HEK293 (cell line): Measurements from ENCODE around the gene FAM149B1.

Experiments
- CTCF ChIA-PET: fragments of 350-600 bp; formaldehyde crosslinking; extraction: SDS; loops from one replicate; lab custom pipeline; 2021; ENCODE audit warnings: antibody characterized with exemption; lab: Yijun Ruan, JAX
- POLR2A ChIA-PET: fragments of 300-600 bp; formaldehyde crosslinking; extraction: SDS; loops from one replicate; lab custom pipeline; 2020; ENCODE audit warnings: antibody characterized with exemption, inconsistent platforms; lab: Yijun Ruan, JAX
- H3K27ac ChIP-seq: fragments of 200-500 bp; sonication (Bioruptor generic); 2 replicates; pipeline ENCODE4 v1.5.1; 2014; ENCODE audit warnings: low read depth, low read length, control low read depth, inconsistent platforms; ENCODE audit errors: extremely low read depth
- H3K36me3 ChIP-seq, 2 experiments: fragments of 200-500 bp in 1 of 2; sonication (Bioruptor generic) in 1 of 2; 1 replicate in 1 of 2; 2 replicates in 1 of 2; pipeline ENCODE4 v1.5.1; 2014 to 2017; ENCODE audit warnings: inconsistent platforms in 2 of 2, low read length in 2 of 2; ENCODE audit not compliant: control insufficient read depth in 2 of 2, insufficient read depth in 1 of 2
- H3K4me1 ChIP-seq: fragments of 200-500 bp; sonication (Bioruptor generic); 2 replicates; pipeline ENCODE4 v1.5.1; 2014; ENCODE audit warnings: mild to moderate bottlenecking, low read length, inconsistent platforms; ENCODE audit not compliant: control insufficient read depth, insufficient read depth
- H3K4me3 ChIP-seq: 2 replicates; pipeline ENCODE4 v1.5.1; 2011; ENCODE audit warnings: low read depth, mild to moderate bottlenecking, control low read depth, low read length, moderate library complexity
- H3K9me3 ChIP-seq: fragments of 200-500 bp; sonication (Bioruptor generic); 2 replicates; pipeline ENCODE4 v1.5.1; 2014; ENCODE audit warnings: low read depth, low read length, inconsistent platforms; ENCODE audit not compliant: control insufficient read depth, insufficient read depth
- FEZF1 ChIP-seq: fragments of 450-650 bp; formaldehyde crosslinking; IDR thresholded peaks from 2 replicates; pipeline ENCODE4 v1.5.1; 2016; ENCODE audit warnings: missing biosample characterization, missing genetic modification characterization
- MEIS1 ChIP-seq: sonication (generic); formaldehyde crosslinking; IDR thresholded peaks from 2 replicates; pipeline ENCODE4 v1.8.1; 2022; ENCODE audit warnings: missing genetic modification reagents, mild to moderate bottlenecking, borderline replicate concordance
- ZNF266 ChIP-seq: fragments of 450-650 bp; formaldehyde crosslinking; IDR thresholded peaks from 2 replicates; pipeline ENCODE4 v1.5.1; 2016; ENCODE audit warnings: missing biosample characterization, missing genetic modification characterization, low read depth
- ZNF341 ChIP-seq: fragments of 450-650 bp; formaldehyde crosslinking; IDR thresholded peaks from 2 replicates; pipeline ENCODE4; 2016; ENCODE audit warnings: low read depth, missing biosample characterization, missing genetic modification characterization
- ZNF37A ChIP-seq: fragments of 450-650 bp; IDR thresholded peaks from 2 replicates; pipeline ENCODE4 v1.5.1; 2018; ENCODE audit warnings: missing biosample characterization, missing genetic modification characterization
- ZNF510 ChIP-seq: fragments of 450-650 bp; formaldehyde crosslinking; IDR thresholded peaks from 2 replicates; pipeline ENCODE4 v1.5.1; 2018; ENCODE audit warnings: mild to moderate bottlenecking, missing genetic modification characterization, missing biosample characterization; ENCODE audit not compliant: insufficient replicate concordance
- ZNF558 ChIP-seq: fragments of 450-650 bp; formaldehyde crosslinking; IDR thresholded peaks from 2 replicates; pipeline ENCODE4 v1.5.1; 2016; ENCODE audit warnings: missing biosample characterization, missing genetic modification characterization
- ZNF658 ChIP-seq: fragments of 450-650 bp; formaldehyde crosslinking; IDR thresholded peaks from 2 replicates; pipeline ENCODE4; 2016; ENCODE audit warnings: missing biosample characterization, missing genetic modification characterization
- TF ChIP-seq, protein P1 (sequence below): fragments of 450-650 bp; formaldehyde crosslinking; IDR thresholded peaks from 2 replicates; pipeline ENCODE4 v1.5.1; 2016; ENCODE audit warnings: missing biosample characterization, missing genetic modification characterization, borderline replicate concordance
- TF ChIP-seq, protein P2 (sequence below): fragments of 450-650 bp; formaldehyde crosslinking; IDR thresholded peaks from 2 replicates; pipeline ENCODE4 v1.5.1; 2017; ENCODE audit warnings: missing biosample characterization, missing genetic modification characterization
- TF ChIP-seq, protein P3 (sequence below): fragments of 450-650 bp; formaldehyde crosslinking; IDR thresholded peaks from 2 replicates; pipeline ENCODE4 v1.5.1; 2016; ENCODE audit warnings: missing biosample characterization, missing genetic modification characterization

The FAM149B1 gene

DNA sequence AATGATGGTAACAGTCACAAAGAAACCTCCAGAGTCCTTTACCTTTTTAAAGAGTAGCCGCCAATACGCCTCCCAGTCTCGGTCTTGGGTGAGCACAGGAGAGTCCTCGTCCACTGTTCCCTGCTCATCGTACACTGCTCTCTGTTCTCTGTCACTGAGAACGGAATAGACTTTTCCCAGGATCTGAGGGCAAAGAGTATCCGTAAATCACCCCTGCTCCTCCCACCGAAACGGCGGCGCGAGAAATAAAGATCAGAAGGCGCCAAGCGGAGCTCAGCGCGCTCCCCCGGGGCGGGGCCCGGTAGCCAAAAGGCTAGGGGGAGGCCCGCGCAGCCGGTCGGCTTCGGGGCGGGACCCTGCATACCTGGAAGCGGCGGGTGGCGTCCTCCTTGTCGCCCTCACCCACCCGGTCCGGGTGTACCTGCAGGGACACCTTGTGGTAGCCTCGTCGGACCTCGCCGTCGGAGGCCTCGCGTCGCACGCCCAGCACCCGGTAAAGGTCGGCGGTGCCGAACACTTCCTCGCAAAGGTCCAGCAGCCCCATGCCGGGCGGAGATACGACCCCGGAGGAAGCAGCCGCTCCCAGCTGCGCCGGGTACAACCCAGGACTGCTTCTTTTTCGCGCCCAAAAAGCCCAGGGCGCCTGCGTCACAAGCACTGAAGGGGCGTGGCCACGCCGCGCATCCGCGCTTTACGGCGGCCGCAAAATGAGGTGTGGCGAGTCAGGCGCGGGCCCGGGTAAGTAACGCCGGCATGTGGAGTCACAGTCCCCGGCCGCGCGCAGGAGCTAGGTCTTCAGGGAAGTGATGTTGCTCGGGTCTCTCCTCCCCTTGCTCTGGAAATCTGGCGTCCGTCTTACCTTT lies 79.0 kb downstream of the FAM149B1 start, which contains the start of gene DNAJC9 (continued):
- TF ChIP-seq, protein P1, sequence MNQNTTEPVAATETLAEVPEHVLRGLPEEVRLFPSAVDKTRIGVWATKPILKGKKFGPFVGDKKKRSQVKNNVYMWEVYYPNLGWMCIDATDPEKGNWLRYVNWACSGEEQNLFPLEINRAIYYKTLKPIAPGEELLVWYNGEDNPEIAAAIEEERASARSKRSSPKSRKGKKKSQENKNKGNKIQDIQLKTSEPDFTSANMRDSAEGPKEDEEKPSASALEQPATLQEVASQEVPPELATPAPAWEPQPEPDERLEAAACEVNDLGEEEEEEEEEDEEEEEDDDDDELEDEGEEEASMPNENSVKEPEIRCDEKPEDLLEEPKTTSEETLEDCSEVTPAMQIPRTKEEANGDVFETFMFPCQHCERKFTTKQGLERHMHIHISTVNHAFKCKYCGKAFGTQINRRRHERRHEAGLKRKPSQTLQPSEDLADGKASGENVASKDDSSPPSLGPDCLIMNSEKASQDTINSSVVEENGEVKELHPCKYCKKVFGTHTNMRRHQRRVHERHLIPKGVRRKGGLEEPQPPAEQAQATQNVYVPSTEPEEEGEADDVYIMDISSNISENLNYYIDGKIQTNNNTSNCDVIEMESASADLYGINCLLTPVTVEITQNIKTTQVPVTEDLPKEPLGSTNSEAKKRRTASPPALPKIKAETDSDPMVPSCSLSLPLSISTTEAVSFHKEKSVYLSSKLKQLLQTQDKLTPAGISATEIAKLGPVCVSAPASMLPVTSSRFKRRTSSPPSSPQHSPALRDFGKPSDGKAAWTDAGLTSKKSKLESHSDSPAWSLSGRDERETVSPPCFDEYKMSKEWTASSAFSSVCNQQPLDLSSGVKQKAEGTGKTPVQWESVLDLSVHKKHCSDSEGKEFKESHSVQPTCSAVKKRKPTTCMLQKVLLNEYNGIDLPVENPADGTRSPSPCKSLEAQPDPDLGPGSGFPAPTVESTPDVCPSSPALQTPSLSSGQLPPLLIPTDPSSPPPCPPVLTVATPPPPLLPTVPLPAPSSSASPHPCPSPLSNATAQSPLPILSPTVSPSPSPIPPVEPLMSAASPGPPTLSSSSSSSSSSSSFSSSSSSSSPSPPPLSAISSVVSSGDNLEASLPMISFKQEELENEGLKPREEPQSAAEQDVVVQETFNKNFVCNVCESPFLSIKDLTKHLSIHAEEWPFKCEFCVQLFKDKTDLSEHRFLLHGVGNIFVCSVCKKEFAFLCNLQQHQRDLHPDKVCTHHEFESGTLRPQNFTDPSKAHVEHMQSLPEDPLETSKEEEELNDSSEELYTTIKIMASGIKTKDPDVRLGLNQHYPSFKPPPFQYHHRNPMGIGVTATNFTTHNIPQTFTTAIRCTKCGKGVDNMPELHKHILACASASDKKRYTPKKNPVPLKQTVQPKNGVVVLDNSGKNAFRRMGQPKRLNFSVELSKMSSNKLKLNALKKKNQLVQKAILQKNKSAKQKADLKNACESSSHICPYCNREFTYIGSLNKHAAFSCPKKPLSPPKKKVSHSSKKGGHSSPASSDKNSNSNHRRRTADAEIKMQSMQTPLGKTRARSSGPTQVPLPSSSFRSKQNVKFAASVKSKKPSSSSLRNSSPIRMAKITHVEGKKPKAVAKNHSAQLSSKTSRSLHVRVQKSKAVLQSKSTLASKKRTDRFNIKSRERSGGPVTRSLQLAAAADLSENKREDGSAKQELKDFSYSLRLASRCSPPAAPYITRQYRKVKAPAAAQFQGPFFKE = no peak
- TF ChIP-seq, protein P2, sequence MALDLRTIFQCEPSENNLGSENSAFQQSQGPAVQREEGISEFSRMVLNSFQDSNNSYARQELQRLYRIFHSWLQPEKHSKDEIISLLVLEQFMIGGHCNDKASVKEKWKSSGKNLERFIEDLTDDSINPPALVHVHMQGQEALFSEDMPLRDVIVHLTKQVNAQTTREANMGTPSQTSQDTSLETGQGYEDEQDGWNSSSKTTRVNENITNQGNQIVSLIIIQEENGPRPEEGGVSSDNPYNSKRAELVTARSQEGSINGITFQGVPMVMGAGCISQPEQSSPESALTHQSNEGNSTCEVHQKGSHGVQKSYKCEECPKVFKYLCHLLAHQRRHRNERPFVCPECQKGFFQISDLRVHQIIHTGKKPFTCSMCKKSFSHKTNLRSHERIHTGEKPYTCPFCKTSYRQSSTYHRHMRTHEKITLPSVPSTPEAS (tag by site-specific recombination) = no peak
- TF ChIP-seq FEZF1 (tag by site-specific recombination) = peak; percentile 47; the same call in 1 of the 2 replicates
- TF ChIP-seq MEIS1 (CRISPR knock-in tag) = no peak
- TF ChIP-seq ZNF266 (tag by site-specific recombination) = no peak
- TF ChIP-seq ZNF558 = no peak
- no peak for TF ChIP-seq ZNF658 (tag by site-specific recombination)
- no peak for TF ChIP-seq ZNF510

DNA sequence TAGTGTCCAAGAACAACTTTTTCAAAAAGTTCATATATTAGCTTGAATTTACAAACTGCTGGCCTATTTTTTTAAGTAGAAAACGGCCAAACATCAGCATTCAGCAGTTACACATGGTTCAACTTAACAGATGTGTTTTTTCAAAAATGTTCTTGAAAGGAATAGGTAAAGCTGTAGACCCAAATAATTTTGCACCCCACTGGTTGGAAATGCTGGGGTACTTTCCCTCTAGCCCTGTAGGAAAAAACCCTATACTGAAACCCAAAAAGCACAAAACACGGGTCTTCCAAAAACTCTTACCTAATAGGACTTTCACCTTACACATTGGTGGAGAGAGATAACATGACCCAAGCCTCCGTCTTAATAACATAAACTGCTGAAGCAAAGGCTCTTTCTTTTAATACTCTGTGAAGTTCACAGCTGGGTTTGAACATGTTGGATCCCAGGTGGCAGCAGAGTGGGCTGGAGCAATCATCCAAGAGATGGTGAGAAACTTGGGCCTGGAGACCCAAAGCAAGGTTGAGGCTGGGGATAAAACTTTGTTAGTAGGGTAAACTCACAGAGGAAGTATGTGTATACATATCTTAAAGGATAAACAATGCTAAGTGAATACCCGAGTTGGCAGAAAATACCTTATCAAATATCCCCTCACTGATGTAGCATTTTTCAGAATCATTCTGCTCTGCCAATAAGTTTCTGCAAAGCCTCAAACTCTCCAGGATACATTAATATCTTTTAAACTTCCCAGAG lies 79.8 kb downstream of the FAM149B1 start:
- peaks cover 2% of the 10 kb centered on the region; the same call in 1 of the 2 replicates for H3K4me1 ChIP-seq
- POLR2A ChIA-PET = interaction anchor here (0.8 to 4.2 kb wide), 22 partner anchors 8 to 974 kb away, joined by 3 to 23 read pairs (median 6); partner anchors contain the start of genes ANXA7, CFAP70, DDIT4 and ECD
- H3K9me3 ChIP-seq = no peaks in the 10 kb centered on the region
- peaks cover 21 to 68% of the 10 kb centered on the region in 2 experiments for H3K36me3 ChIP-seq
- peak overlapping the region; percentile 96 for H3K27ac ChIP-seq
- CTCF ChIA-PET = interaction anchor here (0.6 to 0.8 kb wide), 3 partner anchors 8 to 152 kb away, joined by 3 to 4 read pairs (median 4); no protein-coding TSS in a partner anchor
- H3K4me3 ChIP-seq = peak overlapping the region; percentile 91
- TF ChIP-seq ZNF341 (tag by site-specific recombination) = no peak
- no peak for TF ChIP-seq ZNF37A (tag by site-specific recombination)
- TF ChIP-seq, protein P3, sequence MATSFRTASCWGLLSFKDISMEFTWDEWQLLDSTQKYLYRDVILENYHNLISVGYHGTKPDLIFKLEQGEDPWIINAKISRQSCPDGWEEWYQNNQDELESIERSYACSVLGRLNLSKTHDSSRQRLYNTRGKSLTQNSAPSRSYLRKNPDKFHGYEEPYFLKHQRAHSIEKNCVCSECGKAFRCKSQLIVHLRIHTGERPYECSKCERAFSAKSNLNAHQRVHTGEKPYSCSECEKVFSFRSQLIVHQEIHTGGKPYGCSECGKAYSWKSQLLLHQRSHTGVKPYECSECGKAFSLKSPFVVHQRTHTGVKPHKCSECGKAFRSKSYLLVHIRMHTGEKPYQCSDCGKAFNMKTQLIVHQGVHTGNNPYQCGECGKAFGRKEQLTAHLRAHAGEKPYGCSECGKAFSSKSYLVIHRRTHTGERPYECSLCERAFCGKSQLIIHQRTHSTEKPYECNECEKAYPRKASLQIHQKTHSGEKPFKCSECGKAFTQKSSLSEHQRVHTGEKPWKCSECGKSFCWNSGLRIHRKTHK (tag by site-specific recombination) = no peak
